ENCODE data around the gene TSNAXIP1.

- TF ChIP-seq CTCF (IDR thresholded peaks at IDR 0.05), result peak in 1 of 6 experiments; percentile 10
- TF ChIP-seq POLR2A (IDR thresholded peaks at IDR 0.05), result peak; percentile 37 to 70
Measured at GRCh38 chr16:67846320-67847063, 39.8 kb downstream of the TSNAXIP1 start, which contains the start of gene NUTF2.

All from Peyer's patch (tissue), 4 donors.